GM19025 (cell line): Measurements from ENCODE around the gene CAVIN4.
A peak's percentile ranks its signal among the peaks of the same experiment; 100 is the strongest.

Experiments used
- ATAC-seq: cut with Tn5 transposase; IDR thresholded peaks from one replicate; pipeline ENCODE4 v1.9.1; 2021; ENCODE audit warnings: mild to moderate bottlenecking, low read depth, moderate library complexity; ENCODE audit not compliant: unreplicated experiment

The CAVIN4 gene

GRCh38 chr9:100589582-100589981, 11.7 kb downstream of the CAVIN4 start:
- no peak for ATAC-seq

GRCh38 chr9:100590481-100590880, 12.6 kb downstream of the CAVIN4 start:
- no peak for ATAC-seq

GRCh38 chr9:100591139-100591538, 13.3 kb downstream of the CAVIN4 start:
- ATAC-seq, result no peak

- ATAC-seq, result no peak
These were observed 13.9 kb downstream of the CAVIN4 start for GRCh38 chr9:100591639-100592412.

GRCh38 chr9:100595391-100596199, 17.7 kb downstream of the CAVIN4 start:
- ATAC-seq, result no peak

GRCh38 chr9:100597236-100597635, 19.4 kb downstream of the CAVIN4 start:
- no peak for ATAC-seq

- peak; percentile 71 for ATAC-seq
These were observed 20.8 kb downstream of the CAVIN4 start for GRCh38 chr9:100598641-100599145.

- ATAC-seq, result no peak
These were observed 22.7 kb downstream of the CAVIN4 start for GRCh38 chr9:100600521-100601079.

- peak; percentile 38 for ATAC-seq
These were observed 23.3 kb downstream of the CAVIN4 start for GRCh38 chr9:100601216-100601615.

- ATAC-seq, result no peak
These were observed 24.5 kb downstream of the CAVIN4 start for GRCh38 chr9:100602342-100602801.

GRCh38 chr9:100605405-100605804, 27.5 kb downstream of the CAVIN4 start:
- no peak for ATAC-seq

GRCh38 chr9:100619194-100619593, 41.3 kb downstream of the CAVIN4 start:
- ATAC-seq, result no peak

- no peak for ATAC-seq
These were observed 41.8 kb downstream of the CAVIN4 start for GRCh38 chr9:100619665-100620064.

GRCh38 chr9:100623969-100624368, 46.1 kb downstream of the CAVIN4 start:
- no peak for ATAC-seq

GRCh38 chr9:100626949-100627348, 49.1 kb downstream of the CAVIN4 start:
- no peak for ATAC-seq

GRCh38 chr9:100637787-100638186, 59.9 kb downstream of the CAVIN4 start:
- no peak for ATAC-seq
